MM.1S (cell line): ENCODE data around the gene NSD1.

Experiments used
- DNase-seq: peaks from one replicate; pipeline ENCODE4 v3.0.0-alpha.2; 2015
- H2AFZ ChIP-seq: fragments of 300-600 bp; sonication (generic); 2 replicates; pipeline ENCODE4 v1.6.0; 2016; ENCODE audit warnings: antibody characterized with exemption, low read length
- H3F3A ChIP-seq: fragments of 300-600 bp; sonication (generic); 2 replicates; pipeline ENCODE4 v1.6.1; 2016; ENCODE audit warnings: mild to moderate bottlenecking, antibody characterized with exemption, low read length, moderate library complexity, mixed read lengths; ENCODE audit not compliant: insufficient read depth
- H3K27ac ChIP-seq: fragments of 300-600 bp; sonication (generic); 2 replicates; pipeline ENCODE4 v1.5.1; 2016; ENCODE audit warnings: mild to moderate bottlenecking, low read length
- H3K27me3 ChIP-seq: fragments of 300-600 bp; sonication (generic); replicated peaks from 2 replicates; pipeline ENCODE4 v1.6.0; 2016; ENCODE audit warnings: low read length; ENCODE audit not compliant: insufficient read depth
- H3K36me3 ChIP-seq: fragments of 300-600 bp; sonication (generic); replicated peaks from 2 replicates; pipeline ENCODE4 v1.6.1; 2016; ENCODE audit warnings: mild to moderate bottlenecking, low read length, mixed read lengths; ENCODE audit not compliant: insufficient read depth
- H3K4me1 ChIP-seq: fragments of 300-600 bp; sonication (generic); 2 replicates; pipeline ENCODE4 v1.6.1; 2016; ENCODE audit warnings: low read length, mixed read lengths
- H3K4me2 ChIP-seq: fragments of 300-600 bp; sonication (generic); 2 replicates; pipeline ENCODE4 v1.6.0; 2016; ENCODE audit warnings: low read depth, low read length
- H3K4me3 ChIP-seq: fragments of 300-600 bp; sonication (generic); 2 replicates; pipeline ENCODE4 v1.5.1; 2016; ENCODE audit warnings: low read length, mixed read lengths
- H3K79me2 ChIP-seq: fragments of 300-600 bp; sonication (generic); 2 replicates; pipeline ENCODE4 v1.6.1; 2016; ENCODE audit warnings: mixed run types, low read length, mixed read lengths
- H3K9ac ChIP-seq: fragments of 300-600 bp; sonication (generic); 2 replicates; pipeline ENCODE4 v1.6.1; 2016; ENCODE audit warnings: low read length, mixed read lengths
- H3K9me2 ChIP-seq: fragments of 300-600 bp; sonication (generic); replicated peaks from 2 replicates; pipeline ENCODE4 v1.6.1; 2016; ENCODE audit warnings: mild to moderate bottlenecking, low read length, mixed read lengths; ENCODE audit not compliant: insufficient read depth
- H3K9me3 ChIP-seq: fragments of 300-600 bp; sonication (generic); replicated peaks from 2 replicates; pipeline ENCODE4 v1.6.1; 2016; ENCODE audit warnings: mild to moderate bottlenecking, low read length, mixed read lengths; ENCODE audit not compliant: insufficient read depth
- H4K20me1 ChIP-seq: fragments of 300-600 bp; sonication (generic); 2 replicates; pipeline ENCODE4 v1.6.1; 2016; ENCODE audit warnings: mild to moderate bottlenecking, low read length, moderate library complexity, mixed read lengths; ENCODE audit not compliant: insufficient read depth
- CTCF ChIP-seq: fragments of 300-600 bp; sonication (generic); IDR thresholded peaks from 2 replicates; pipeline ENCODE4 v1.5.1; 2016; ENCODE audit warnings: antibody characterized with exemption, low read length, mixed read lengths
- EZH2 ChIP-seq: fragments of 300-600 bp; sonication (generic); optimal IDR thresholded peaks from 2 replicates; pipeline ENCODE3; 2017; ENCODE audit warnings: low read depth, mild to moderate bottlenecking, antibody characterized with exemption, low read length, mixed read lengths
- EZH2phosphoT487 ChIP-seq: fragments of 300-600 bp; sonication (generic); IDR thresholded peaks from 2 replicates; pipeline ENCODE4 v1.6.1; 2018; ENCODE audit warnings: antibody characterized with exemption, low read length

Gene NSD1

GRCh38 chr5:177188775-177189174 lies 55.2 kb downstream of the NSD1 start:
- H3K27me3 ChIP-seq: no peaks in the 10 kb centered on the region
- H3K9ac ChIP-seq: no peak overlapping the region
- H3K27ac ChIP-seq: no peak overlapping the region
- no peak for DNase-seq
- no peak overlapping the region for H3K4me3 ChIP-seq
- no peaks in the 10 kb centered on the region for H3K4me1 ChIP-seq
- no peaks in the 10 kb centered on the region for H3K9me2 ChIP-seq
- no peaks in the 10 kb centered on the region for H3F3A ChIP-seq
- H4K20me1 ChIP-seq: no peaks in the 10 kb centered on the region
- H3K9me3 ChIP-seq: no peaks in the 10 kb centered on the region
- no peak overlapping the region for H3K4me2 ChIP-seq
- no peak overlapping the region for H2AFZ ChIP-seq
- peaks cover 35% of the 10 kb centered on the region for H3K79me2 ChIP-seq
- no peaks in the 10 kb centered on the region for H3K36me3 ChIP-seq
- TF ChIP-seq EZH2phosphoT487: no peak
- no peak for TF ChIP-seq EZH2
- no peak for TF ChIP-seq CTCF

GRCh38 chr5:177189416-177189815 lies 55.8 kb downstream of the NSD1 start:
- no peak overlapping the region for H3K9ac ChIP-seq
- peaks cover 29% of the 10 kb centered on the region for H3K79me2 ChIP-seq
- H2AFZ ChIP-seq: no peak overlapping the region
- no peaks in the 10 kb centered on the region for H3K9me3 ChIP-seq
- no peak for TF ChIP-seq CTCF
- TF ChIP-seq EZH2phosphoT487: no peak
- no peak for TF ChIP-seq EZH2
- no peaks in the 10 kb centered on the region for H4K20me1 ChIP-seq
- no peak overlapping the region for H3K4me3 ChIP-seq
- H3K4me2 ChIP-seq: no peak overlapping the region
- H3K27ac ChIP-seq: no peak overlapping the region
- H3K27me3 ChIP-seq: no peaks in the 10 kb centered on the region
- no peak for DNase-seq
- no peaks in the 10 kb centered on the region for H3K36me3 ChIP-seq
- H3K9me2 ChIP-seq: no peaks in the 10 kb centered on the region
- no peaks in the 10 kb centered on the region for H3F3A ChIP-seq
- no peaks in the 10 kb centered on the region for H3K4me1 ChIP-seq

- no peak overlapping the region for H3K9ac ChIP-seq
- no peak overlapping the region for H3K4me3 ChIP-seq
- DNase-seq: no peak
- no peaks in the 10 kb centered on the region for H3F3A ChIP-seq
- no peaks in the 10 kb centered on the region for H3K27me3 ChIP-seq
- TF ChIP-seq EZH2phosphoT487 (no peak), EZH2 (no peak), CTCF (no peak)
- no peaks in the 10 kb centered on the region for H3K36me3 ChIP-seq
- H3K79me2 ChIP-seq: peaks cover 25% of the 10 kb centered on the region
- H3K9me2 ChIP-seq: no peaks in the 10 kb centered on the region
- H4K20me1 ChIP-seq: no peaks in the 10 kb centered on the region
- H3K4me1 ChIP-seq: no peaks in the 10 kb centered on the region
- no peak overlapping the region for H3K27ac ChIP-seq
- no peak overlapping the region for H2AFZ ChIP-seq
- no peaks in the 10 kb centered on the region for H3K9me3 ChIP-seq
- no peak overlapping the region for H3K4me2 ChIP-seq
Observed at GRCh38 chr5:177189965-177190364, 56.4 kb downstream of the NSD1 start.

GRCh38 chr5:177194268-177194667 lies 60.7 kb downstream of the NSD1 start:
- Histone ChIP-seq H3F3A (no peaks in the 10 kb centered on the region), H3K4me2 (no peak overlapping the region), H3K79me2 (0 out of 2 replicates have a peak, but pooled peaks cover 3% of the 10 kb centered on the region), H3K27me3 (no peaks in the 10 kb centered on the region), H3K27ac (no peak overlapping the region), H3K4me3 (no peak overlapping the region), H3K9ac (no peak overlapping the region), H3K9me2 (no peaks in the 10 kb centered on the region), H3K36me3 (no peaks in the 10 kb centered on the region), H3K4me1 (0 out of 2 replicates have a peak, but pooled peaks cover 5% of the 10 kb centered on the region), H3K9me3 (no peaks in the 10 kb centered on the region), H4K20me1 (no peaks in the 10 kb centered on the region), H2AFZ (no peak overlapping the region)
- no peak for DNase-seq
- TF ChIP-seq EZH2 (no peak), EZH2phosphoT487 (no peak), CTCF (no peak)
